SK-N-SH treated with all-trans-retinoic acid at 6 μM for 48 hours (cell line): ENCODE measurements around the gene CPSF3.
A peak's percentile ranks its signal among the peaks of the same experiment; 100 is the strongest.

Experiments
- ATAC-seq: fragments of 200-7000 bp; cut with Tn5 transposase; 3 replicates; pipeline ENCODE4 v1.9.1; 2020; ENCODE audit warnings: mild to moderate bottlenecking, moderate library complexity
- ARNTL ChIP-seq: fragments of 450-650 bp; formaldehyde crosslinking; IDR thresholded peaks from 2 replicates; pipeline ENCODE4 v1.5.0; 2020; ENCODE audit warnings: low read depth, mild to moderate bottlenecking, moderate library complexity, borderline replicate concordance
- CREB5 ChIP-seq: fragments of 250-450 bp; sonication (Bioruptor Pico); IDR thresholded peaks from 2 replicates; pipeline ENCODE4 v1.5.1; 2020; ENCODE audit warnings: low read depth, mild to moderate bottlenecking, moderate library complexity
- CSDC2 ChIP-seq: fragments of 250-450 bp; sonication (Bioruptor Pico); IDR thresholded peaks from 2 replicates; pipeline ENCODE4 v1.5.0; 2020; ENCODE audit warnings: mild to moderate bottlenecking, moderate library complexity
- CSRNP3 ChIP-seq: fragments of 250-450 bp; sonication (Bioruptor Pico); IDR thresholded peaks from 2 replicates; pipeline ENCODE4 v1.5.1; 2021; ENCODE audit warnings: mild to moderate bottlenecking, moderate library complexity
- ESRRG ChIP-seq: fragments of 250-450 bp; sonication (Bioruptor Pico); IDR thresholded peaks from 2 replicates; pipeline ENCODE4 v1.6.1; 2021; ENCODE audit warnings: mild to moderate bottlenecking
- GLIS3 ChIP-seq: fragments of 250-450 bp; sonication (Bioruptor Pico); IDR thresholded peaks from 2 replicates; pipeline ENCODE4 v1.5.0; 2020; ENCODE audit warnings: mild to moderate bottlenecking, moderate library complexity
- ISL1 ChIP-seq: fragments of 250-450 bp; sonication (Bioruptor Pico); IDR thresholded peaks from 2 replicates; pipeline ENCODE4 v2.1.2; 2022; ENCODE audit warnings: mild to moderate bottlenecking, moderate library complexity
- OSR1 ChIP-seq: fragments of 250-450 bp; sonication (Bioruptor Pico); IDR thresholded peaks from 2 replicates; pipeline ENCODE4 v1.8.0; 2022; ENCODE audit warnings: moderate library complexity, mild to moderate bottlenecking, inconsistent platforms
- POU6F1 ChIP-seq: fragments of 250-450 bp; sonication (Bioruptor Pico); IDR thresholded peaks from 2 replicates; pipeline ENCODE4 v1.8.0; 2021; ENCODE audit warnings: low read depth, mild to moderate bottlenecking, moderate library complexity, borderline replicate concordance
- PPARA ChIP-seq: fragments of 250-450 bp; sonication (Bioruptor Pico); IDR thresholded peaks from 2 replicates; pipeline ENCODE4 v1.5.0; 2020; ENCODE audit warnings: mild to moderate bottlenecking, borderline replicate concordance
- RARB ChIP-seq: fragments of 250-450 bp; sonication (Bioruptor Pico); IDR thresholded peaks from 2 replicates; pipeline ENCODE4 v1.8.0; 2021; ENCODE audit warnings: mild to moderate bottlenecking, moderate library complexity
- SNAI2 ChIP-seq: fragments of 250-450 bp; sonication (Bioruptor Pico); IDR thresholded peaks from 2 replicates; pipeline ENCODE4 v1.5.0; 2020; ENCODE audit warnings: mild to moderate bottlenecking, moderate library complexity
- TOX ChIP-seq: fragments of 250-450 bp; sonication (Bioruptor Pico); IDR thresholded peaks from 2 replicates; pipeline ENCODE4 v1.8.0; 2021; ENCODE audit warnings: mild to moderate bottlenecking, moderate library complexity, borderline replicate concordance
- TSHZ2 ChIP-seq: fragments of 250-450 bp; sonication (Bioruptor Pico); IDR thresholded peaks from 2 replicates; pipeline ENCODE4 v1.5.0; 2020; ENCODE audit warnings: mild to moderate bottlenecking, moderate library complexity
- ZC3H10 ChIP-seq: fragments of 250-450 bp; sonication (Bioruptor Pico); IDR thresholded peaks from 2 replicates; pipeline ENCODE4 v1.5.1; 2021; ENCODE audit warnings: mild to moderate bottlenecking, moderate library complexity
- ZFP3 ChIP-seq: fragments of 250-450 bp; sonication (Bioruptor Pico); IDR thresholded peaks from 2 replicates; pipeline ENCODE4 v1.5.0; 2020; ENCODE audit warnings: mild to moderate bottlenecking, moderate library complexity
- ZFP30 ChIP-seq: fragments of 450-650 bp; formaldehyde crosslinking; IDR thresholded peaks from 2 replicates; pipeline ENCODE4 v1.5.0; 2022; ENCODE audit warnings: mild to moderate bottlenecking, moderate library complexity
- ZNF565 ChIP-seq: fragments of 450-650 bp; formaldehyde crosslinking; conservative IDR thresholded peaks from 2 replicates; pipeline ENCODE4 v1.5.0; 2020; ENCODE audit warnings: low read depth, mild to moderate bottlenecking, moderate library complexity
- ZNF70 ChIP-seq: fragments of 450-650 bp; formaldehyde crosslinking; IDR thresholded peaks from 2 replicates; pipeline ENCODE4 v1.5.0; 2020; ENCODE audit warnings: mild to moderate bottlenecking, moderate library complexity
- ZNF8 ChIP-seq: fragments of 450-650 bp; formaldehyde crosslinking; IDR thresholded peaks from 2 replicates; pipeline ENCODE4 v1.5.0; 2020; ENCODE audit warnings: mild to moderate bottlenecking, moderate library complexity

Gene CPSF3

GRCh38 chr2:9422321-9423099 lies 944 bp upstream of the CPSF3 start:
- peak; percentile 60 for ATAC-seq
- TF ChIP-seq ZNF70 (CRISPR knock-in tag) (0 out of 2 replicates have a peak, but pooled peaks have one; percentile 18), ESRRG (CRISPR knock-in tag) (no peak), TSHZ2 (peak; percentile 20; the same call in 1 of the 2 replicates), ZNF565 (CRISPR knock-in tag) (0 out of 2 replicates have a peak, but pooled peaks have one; percentile 38), GLIS3 (CRISPR knock-in tag) (0 out of 2 replicates have a peak, but pooled peaks have one; percentile 43)
- TF ChIP-seq, all 23 proteins: peak for 4

- peak; percentile 12 for ATAC-seq
- TF ChIP-seq ZC3H10 (CRISPR knock-in tag) (no peak), CSRNP3 (CRISPR knock-in tag) (no peak), ZFP30 (CRISPR knock-in tag) (no peak), SNAI2 (CRISPR knock-in tag) (no peak), GLIS3 (CRISPR knock-in tag) (no peak), ESRRG (CRISPR knock-in tag) (no peak), OSR1 (CRISPR knock-in tag) (no peak), CREB5 (CRISPR knock-in tag) (no peak), TOX (CRISPR knock-in tag) (no peak), ZFP3 (CRISPR knock-in tag) (no peak), ARNTL (CRISPR knock-in tag) (no peak), TSHZ2 (no peak), RARB (CRISPR knock-in tag) (no peak), CSDC2 (CRISPR knock-in tag) (no peak), PPARA (CRISPR knock-in tag) (no peak), POU6F1 (CRISPR knock-in tag) (no peak), ZNF8 (CRISPR knock-in tag) (no peak), ISL1 (CRISPR knock-in tag) (no peak), ZNF70 (CRISPR knock-in tag) (no peak)
Observed at GRCh38 chr2:9423922-9424272, 443 bp downstream of the CPSF3 start.
